Measurements from ENCODE around the gene KANK2. TPM values are rescaled to one million over a fixed set of nuclear protein-coding genes. Genes with fewer than 3 reads are reported as not detected.

Gene KANK2
- total and polyA plus RNA-seq, 2 of the 4 experiments (the other 2 are of a cell fraction), result 104 to 176 TPM

- TF ChIP-seq RFX5 (IDR thresholded peaks at IDR 0.05; ENCODE audit: low read depth, low read length) (no peak), MXI1 (IDR thresholded peaks at IDR 0.05; ENCODE audit: borderline replicate concordance, low read depth, low read length) (no peak)
Observed at GRCh38 chr19:11138601-11139300, 58.6 kb downstream of the KANK2 start (continued).

- Histone ChIP-seq H3K23ac (ENCODE audit: low read depth, low read length) (peak overlapping the region; percentile 95), H4K5ac (ENCODE audit: low read depth, low read length) (peak overlapping the region; percentile 100), H3K36me3 (ENCODE audit: control insufficient read depth, insufficient read depth, low read length) (peaks cover 4% of the 10 kb centered on the region), H4K20me1 (ENCODE audit: insufficient read depth, low read length) (peaks cover 5% of the 10 kb centered on the region; the same call in 1 of the 2 replicates), H2BK120ac (ENCODE audit: low read depth, low read length) (peak overlapping the region; percentile 99), H4K91ac (ENCODE audit: insufficient read depth, low read depth, low read length) (peak overlapping the region; percentile 100), H3K56ac (ENCODE audit: extremely low read depth, insufficient read depth, low read length) (peak overlapping the region; percentile 81), H3K18ac (ENCODE audit: low read depth, low read length) (peak overlapping the region; percentile 95), H2AK5ac (ENCODE audit: low read depth, low read length) (peak overlapping the region; percentile 100), H3K4me1 (ENCODE audit: control insufficient read depth, insufficient read depth, low read length) (peaks cover 26% of the 10 kb centered on the region), H2BK5ac (ENCODE audit: low read depth, low read length, poor library complexity, severe bottlenecking) (peak overlapping the region; percentile 97), H3K4ac (ENCODE audit: low read depth, low read length) (peak overlapping the region; percentile 100), H3K27me3 (ENCODE audit: control insufficient read depth, insufficient read depth, low read length) (no peaks in the 10 kb centered on the region), H3K9ac (ENCODE audit: low read depth, low read length) (peak overlapping the region; percentile 65), H4K8ac (ENCODE audit: low read depth in 2 of 2, low read length in 2 of 2) (peak overlapping the region; percentile 98 to 99), H3K9me3 (ENCODE audit: control insufficient read depth, insufficient read depth, low read length) (no peaks in the 10 kb centered on the region), H3K4me3 (ENCODE audit: insufficient read depth, low read depth, low read length) (peak overlapping the region; percentile 12; the same call in 1 of the 2 replicates), H3K9me1 (ENCODE audit: insufficient read depth, low read length) (peaks cover 14% of the 10 kb centered on the region), H3K4me2 (ENCODE audit: low read depth, low read length) (peak overlapping the region; percentile 70), H2AFZ (replicated peaks; ENCODE audit: low read length, poor library complexity) (peak overlapping the region; percentile 96), H2BK15ac (ENCODE audit: low read depth, low read length) (peak overlapping the region; percentile 93; the same call in 2 of the 3 replicates), H3K79me1 (ENCODE audit: low read depth in 1 of 2, low read length in 2 of 2) (peaks cover 4 to 37% of the 10 kb centered on the region in 2 experiments; a peak in 2 of 4 replicates), H3K27ac (ENCODE audit: insufficient read depth, low read length) (peak overlapping the region; percentile 97), H3K14ac (replicated peaks; ENCODE audit: low read depth, low read length) (peak overlapping the region; percentile 98), H2BK20ac (ENCODE audit: low read depth, low read length) (peak overlapping the region; percentile 99), H2AK9ac (replicated peaks; ENCODE audit: low read depth, low read length, poor library complexity) (peak overlapping the region; percentile 100)
- ChIA-PET POLR2A (ENCODE audit: unreplicated experiment) (no interaction called here), CTCF (interaction anchor here (1.0 to 1.7 kb wide), 3 partner anchors 11 to 67 kb away, joined by 3 to 4 read pairs (median 4); no protein-coding TSS in a partner anchor)
- in situ Hi-C loops (cut with MboI; ENCODE audit: low sequenced_read_pairs), result no loop called here
- WGBS, 2 experiments (ENCODE audit: extremely low coverage in 2 of 2, insufficient read length in 1 of 2), result 0% methylated on average over 9 of the region's 28 CpGs; no CpG with 5 or more reads in 1 of the 2 experiments
- intact Hi-C loops (cut with micrococcal nuclease), result loop anchor here (1.0 to 5.0 kb wide), 4 partner anchors 31 to 345 kb away; partner anchors contain the start of gene ELAVL3
- DNase-seq (peak; percentile 84), ATAC-seq (ENCODE audit: low read depth) (peak; percentile 27)
- BruUV-seq (replicated peaks), result no TSS peak
- dilution Hi-C loops (cut with HindIII; ENCODE audit: low sequenced_read_pairs, unreplicated experiment), result no loop called here
- TF ChIP-seq CHD1 (IDR thresholded peaks at IDR 0.05; ENCODE audit: low read depth, low read length) (no peak), NFE2L2 (IDR thresholded peaks at IDR 0.05; ENCODE audit: low read depth, low read length) (no peak), RAD21 (IDR thresholded peaks at IDR 0.05; ENCODE audit: low read length) (peak; percentile 93), POLR2A (IDR thresholded peaks at IDR 0.05; ENCODE audit: low read depth, low read length) (peak; percentile 42; the same call in 1 of the 2 replicates), MAFK (IDR thresholded peaks at IDR 0.05; ENCODE audit: low read depth, low read length) (no peak), BHLHE40 (IDR thresholded peaks at IDR 0.05; ENCODE audit: low read depth, low read length) (no peak), SMC3 (IDR thresholded peaks at IDR 0.05; ENCODE audit: low read depth, low read length) (peak; percentile 93)
- TF ChIP-seq, protein P1, sequence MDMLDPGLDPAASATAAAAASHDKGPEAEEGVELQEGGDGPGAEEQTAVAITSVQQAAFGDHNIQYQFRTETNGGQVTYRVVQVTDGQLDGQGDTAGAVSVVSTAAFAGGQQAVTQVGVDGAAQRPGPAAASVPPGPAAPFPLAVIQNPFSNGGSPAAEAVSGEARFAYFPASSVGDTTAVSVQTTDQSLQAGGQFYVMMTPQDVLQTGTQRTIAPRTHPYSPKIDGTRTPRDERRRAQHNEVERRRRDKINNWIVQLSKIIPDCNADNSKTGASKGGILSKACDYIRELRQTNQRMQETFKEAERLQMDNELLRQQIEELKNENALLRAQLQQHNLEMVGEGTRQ (IDR thresholded peaks at IDR 0.05; ENCODE audit: low read depth, low read length), result no peak
- TF ChIP-seq, protein P2, sequence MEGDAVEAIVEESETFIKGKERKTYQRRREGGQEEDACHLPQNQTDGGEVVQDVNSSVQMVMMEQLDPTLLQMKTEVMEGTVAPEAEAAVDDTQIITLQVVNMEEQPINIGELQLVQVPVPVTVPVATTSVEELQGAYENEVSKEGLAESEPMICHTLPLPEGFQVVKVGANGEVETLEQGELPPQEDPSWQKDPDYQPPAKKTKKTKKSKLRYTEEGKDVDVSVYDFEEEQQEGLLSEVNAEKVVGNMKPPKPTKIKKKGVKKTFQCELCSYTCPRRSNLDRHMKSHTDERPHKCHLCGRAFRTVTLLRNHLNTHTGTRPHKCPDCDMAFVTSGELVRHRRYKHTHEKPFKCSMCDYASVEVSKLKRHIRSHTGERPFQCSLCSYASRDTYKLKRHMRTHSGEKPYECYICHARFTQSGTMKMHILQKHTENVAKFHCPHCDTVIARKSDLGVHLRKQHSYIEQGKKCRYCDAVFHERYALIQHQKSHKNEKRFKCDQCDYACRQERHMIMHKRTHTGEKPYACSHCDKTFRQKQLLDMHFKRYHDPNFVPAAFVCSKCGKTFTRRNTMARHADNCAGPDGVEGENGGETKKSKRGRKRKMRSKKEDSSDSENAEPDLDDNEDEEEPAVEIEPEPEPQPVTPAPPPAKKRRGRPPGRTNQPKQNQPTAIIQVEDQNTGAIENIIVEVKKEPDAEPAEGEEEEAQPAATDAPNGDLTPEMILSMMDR (conservative IDR thresholded peaks at IDR 0.05; ENCODE audit: low read depth, low read length), result peak; percentile 89
Observed at GRCh38 chr19:11137542-11138384, 59.6 kb downstream of the KANK2 start.

All from IMR-90 (cell line).